K562 (cell line): ENCODE measurements around the gene SLC10A3. TPM values are rescaled to one million over a fixed set of nuclear protein-coding genes. Genes with fewer than 3 reads are reported as not detected.

Source experiments
- AFF4 ChIP-seq: sonication (generic); formaldehyde crosslinking; IDR thresholded peaks from 2 replicates; pipeline ENCODE4 v1.8.0; 2023; ENCODE audit warnings: mild to moderate bottlenecking, missing genetic modification reagents
- CREB3L1 ChIP-seq: fragments of 450-650 bp; IDR thresholded peaks from 2 replicates; pipeline ENCODE4 v1.6.1; 2014; ENCODE audit warnings: low read depth, mild to moderate bottlenecking, moderate library complexity, borderline replicate concordance
- CTBP1 ChIP-seq: fragments of 450-650 bp; IDR thresholded peaks from 2 replicates; pipeline ENCODE4 v1.6.1; 2016; ENCODE audit warnings: borderline replicate concordance
- KLF1 ChIP-seq: fragments of 450-650 bp; IDR thresholded peaks from 2 replicates; pipeline ENCODE4 v1.6.1; 2016; ENCODE audit warnings: missing genetic modification characterization, missing compliant biosample characterization
- MITF ChIP-seq: IDR thresholded peaks from 2 replicates; pipeline ENCODE4 v1.6.1; 2014; ENCODE audit warnings: antibody characterized with exemption
- NONO ChIP-seq, 2 experiments: fragments of 200-400 bp in 1 of 2; fragments of 450-650 bp in 1 of 2; formaldehyde crosslinking in 1 of 2; IDR thresholded peaks; 2 replicates each; pipeline ENCODE4 v1.6.1; 2017; ENCODE audit warnings: low read depth in 2 of 2, mild to moderate bottlenecking in 2 of 2, moderate library complexity in 2 of 2, low read length in 1 of 2
- NR0B1 ChIP-seq: fragments of 450-650 bp; IDR thresholded peaks from one replicate; pipeline ENCODE4 v1.6.1; 2018; ENCODE audit warnings: mild to moderate bottlenecking, moderate library complexity; ENCODE audit not compliant: partially characterized antibody
- RBBP5 ChIP-seq: fragments of 200-600 bp; sonication (generic); IDR thresholded peaks from 2 replicates; pipeline ENCODE4 v1.6.1; 2012; ENCODE audit warnings: borderline replicate concordance, mild to moderate bottlenecking, low read length, control low read depth, inconsistent platforms; ENCODE audit not compliant: insufficient read depth, poor library complexity, severe bottlenecking
- RBFOX2 ChIP-seq: fragments of 200-400 bp; formaldehyde crosslinking; IDR thresholded peaks from 2 replicates; pipeline ENCODE4 v1.6.1; 2017; ENCODE audit warnings: low read depth, mild to moderate bottlenecking, low read length, moderate library complexity
- SIN3A ChIP-seq, 2 experiments: fragments of 150-350 bp in 1 of 2; IDR thresholded peaks; 2 replicates each; pipeline ENCODE4 v1.6.1; 2011 to 2016; ENCODE audit warnings: borderline replicate concordance in 2 of 2, low read depth in 2 of 2, low read length in 2 of 2, mild to moderate bottlenecking in 2 of 2, moderate library complexity in 2 of 2; ENCODE audit not compliant: control insufficient read depth in 1 of 2
- SMARCB1 ChIP-seq: IDR thresholded peaks from 2 replicates; pipeline ENCODE4 v1.6.1; 2011; ENCODE audit warnings: improper control_type of control experiment, low read depth; ENCODE audit not compliant: insufficient read length
- THRAP3 ChIP-seq: fragments of 450-650 bp; IDR thresholded peaks from 2 replicates; pipeline ENCODE4 v1.6.1; 2016; ENCODE audit warnings: mild to moderate bottlenecking, inconsistent platforms, borderline replicate concordance
- ZKSCAN8 ChIP-seq: fragments of 200-800 bp; sonication (Bioruptor generic); IDR thresholded peaks from 2 replicates; pipeline ENCODE4 v1.6.1; 2016; ENCODE audit warnings: missing genetic modification characterization, missing compliant biosample characterization
- ZNF639 ChIP-seq, 2 experiments: fragments of 200-800 bp in 1 of 2; sonication (Bioruptor generic) in 1 of 2; sonication (generic) in 1 of 2; formaldehyde crosslinking in 1 of 2; IDR thresholded peaks in 1 of 2; conservative IDR thresholded peaks in 1 of 2; 2 replicates each; pipeline versions ENCODE4 v1.5.0 to v1.6.1; 2016 to 2020; ENCODE audit warnings: missing compliant biosample characterization in 1 of 2, missing genetic modification characterization in 1 of 2, missing genetic modification reagents in 1 of 2
- polyA plus RNA-seq, 8 experiments: library from polyadenylated mRNA; depleted of rRNA in 4 of 8; stranded (reverse) in 5 of 8; unstranded in 3 of 8; fragments of >200 nt; fragmentation: Nextera tagmentation in 2 of 8; fragmentation: Illumina TruSeq in 1 of 8; extraction: Ambion mirVana in 2 of 8; extraction: Trizol in 1 of 8; gene quantifications; 2 replicates each; pipeline versions ENCODE4 v1.2.1 to v1.2.3, GENCODE V29; 2011 to 2014; ENCODE audit warnings: inconsistent platforms in 1 of 8, missing spikeins in 1 of 8
- total RNA-seq, 7 experiments: library from RNA; depleted of rRNA in 6 of 7; stranded (reverse); fragments of >200 nt in 6 of 7; fragmentation: Illumina TruSeq in 2 of 7; extraction: Trizol in 2 of 7; gene quantifications; 2 replicates each; pipeline versions ENCODE4 v1.2.1 to v1.2.3, GENCODE V29; 2011 to 2021; ENCODE audit warnings: low replicate concordance in 1 of 7

The SLC10A3 gene
- total and polyA plus RNA-seq, 9 of the 15 experiments (the other 6 are each of a cell fraction or from before 2014, with no cell fraction given) = 5.2 to 30.6 (median 16.7) TPM

- TF ChIP-seq SIN3A (IDR thresholded peaks at IDR 0.05; ENCODE audit: borderline replicate concordance in 2 of 2, control insufficient read depth in 1 of 2, low read depth in 2 of 2, low read length in 2 of 2) (peak in 1 of 2 experiments; percentile 75; a peak in 1 of 4 replicates), ZNF639 (CRISPR knock-in tag; conservative IDR thresholded peaks at IDR 0.05 in 1 of 2, IDR thresholded peaks at IDR 0.05 in 1 of 2) (peak in 1 of 2 experiments; percentile 71; a peak in 2 of 4 replicates), CREB3L1 (0 out of 2 replicates have a peak, but pooled peaks have one; percentile 31), THRAP3 (no peak), ZKSCAN8 (CRISPR knock-in tag) (no peak), AFF4 (CRISPR knock-in tag) (no peak), SMARCB1 (no peak), KLF1 (tag) (no peak), CTBP1 (peak; percentile 69), NR0B1 (no peak), NONO (IDR thresholded peaks at IDR 0.05; ENCODE audit: low read depth in 2 of 2, low read length in 1 of 2) (peak in 1 of 2 experiments; percentile 63; a peak in 1 of 4 replicates), RBBP5 (peak; percentile 55), RBFOX2 (peak; percentile 63), MITF (peak; percentile 29; the same call in 1 of the 2 replicates)
Measured at GRCh38 chrX:154443992-154444754, 46.3 kb downstream of the SLC10A3 start, which contains the start of gene FAM50A (continued).
